Nephron progenitor cell (in vitro differentiated cells): ENCODE measurements around the gene LDHAL6B.
A peak's percentile ranks its signal among the peaks of the same experiment; 100 is the strongest.

ENCODE experiments used
- DNase-seq: peaks from one replicate; pipeline ENCODE4 v3.0.0; 2021
- H3K27ac Mint-ChIP-seq: 2 replicates; pipeline ENCODE4 v1.8.0; 2021; ENCODE audit warnings: mild to moderate bottlenecking, moderate library complexity, mixed read lengths
- H3K27me3 Mint-ChIP-seq: 2 replicates; pipeline ENCODE4 v1.8.0; 2021; ENCODE audit warnings: mild to moderate bottlenecking, low read depth, mixed read lengths; ENCODE audit not compliant: poor library complexity
- H3K36me3 Mint-ChIP-seq: 2 replicates; pipeline ENCODE4 v1.8.0; 2021; ENCODE audit warnings: low read depth, mixed read lengths
- H3K4me1 Mint-ChIP-seq: 2 replicates; pipeline ENCODE4 v1.8.0; 2021; ENCODE audit warnings: mixed read lengths
- H3K4me3 Mint-ChIP-seq: 2 replicates; pipeline ENCODE4 v1.8.0; 2021; ENCODE audit warnings: mild to moderate bottlenecking, moderate library complexity, mixed read lengths
- H3K9me3 Mint-ChIP-seq: 2 replicates; pipeline ENCODE4 v1.8.0; 2021; ENCODE audit warnings: mild to moderate bottlenecking, moderate library complexity, mixed read lengths
- TF ChIP-seq, protein P1 (sequence below): fragments of 200-600 bp; sonication (generic); IDR thresholded peaks from 2 replicates; pipeline ENCODE4 v1.5.0; 2021; ENCODE audit warnings: antibody characterized with exemption

The LDHAL6B gene

DNA sequence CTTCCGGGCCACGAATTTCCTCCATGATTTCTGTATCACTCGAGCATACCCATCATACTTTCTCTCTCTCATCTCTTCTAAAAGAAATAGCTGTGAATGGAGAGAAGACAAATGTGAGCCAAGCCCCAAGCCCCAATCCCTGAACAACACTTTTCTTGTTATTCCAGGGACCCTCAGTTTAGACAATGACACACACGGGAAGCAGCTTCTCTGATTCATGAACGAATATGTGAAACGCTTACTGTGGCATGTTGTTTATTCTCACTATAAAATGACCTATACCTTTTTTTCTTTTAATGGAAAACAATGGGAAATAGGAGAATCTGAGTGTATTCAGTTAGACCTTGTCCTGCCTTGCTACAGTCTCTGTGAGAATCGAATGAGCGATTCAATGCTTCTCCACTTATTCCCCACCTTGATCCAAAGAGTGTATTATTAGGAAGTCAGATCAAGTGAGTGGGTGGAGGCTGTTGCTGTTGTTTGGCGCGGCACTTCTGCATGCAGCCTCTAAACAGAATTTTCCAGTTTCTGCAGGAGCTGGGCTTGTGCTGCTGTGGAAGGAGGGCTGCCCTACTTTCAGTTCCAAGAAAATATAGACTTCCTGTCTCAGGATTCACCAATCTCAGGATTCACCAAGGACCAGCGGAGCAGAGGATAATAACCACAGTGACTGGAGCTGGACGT is 32.4 kb upstream of the LDHAL6B start:
- no peak overlapping the region for H3K27ac Mint-ChIP-seq
- TF ChIP-seq, protein P1, sequence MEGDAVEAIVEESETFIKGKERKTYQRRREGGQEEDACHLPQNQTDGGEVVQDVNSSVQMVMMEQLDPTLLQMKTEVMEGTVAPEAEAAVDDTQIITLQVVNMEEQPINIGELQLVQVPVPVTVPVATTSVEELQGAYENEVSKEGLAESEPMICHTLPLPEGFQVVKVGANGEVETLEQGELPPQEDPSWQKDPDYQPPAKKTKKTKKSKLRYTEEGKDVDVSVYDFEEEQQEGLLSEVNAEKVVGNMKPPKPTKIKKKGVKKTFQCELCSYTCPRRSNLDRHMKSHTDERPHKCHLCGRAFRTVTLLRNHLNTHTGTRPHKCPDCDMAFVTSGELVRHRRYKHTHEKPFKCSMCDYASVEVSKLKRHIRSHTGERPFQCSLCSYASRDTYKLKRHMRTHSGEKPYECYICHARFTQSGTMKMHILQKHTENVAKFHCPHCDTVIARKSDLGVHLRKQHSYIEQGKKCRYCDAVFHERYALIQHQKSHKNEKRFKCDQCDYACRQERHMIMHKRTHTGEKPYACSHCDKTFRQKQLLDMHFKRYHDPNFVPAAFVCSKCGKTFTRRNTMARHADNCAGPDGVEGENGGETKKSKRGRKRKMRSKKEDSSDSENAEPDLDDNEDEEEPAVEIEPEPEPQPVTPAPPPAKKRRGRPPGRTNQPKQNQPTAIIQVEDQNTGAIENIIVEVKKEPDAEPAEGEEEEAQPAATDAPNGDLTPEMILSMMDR, result no peak

DNA sequence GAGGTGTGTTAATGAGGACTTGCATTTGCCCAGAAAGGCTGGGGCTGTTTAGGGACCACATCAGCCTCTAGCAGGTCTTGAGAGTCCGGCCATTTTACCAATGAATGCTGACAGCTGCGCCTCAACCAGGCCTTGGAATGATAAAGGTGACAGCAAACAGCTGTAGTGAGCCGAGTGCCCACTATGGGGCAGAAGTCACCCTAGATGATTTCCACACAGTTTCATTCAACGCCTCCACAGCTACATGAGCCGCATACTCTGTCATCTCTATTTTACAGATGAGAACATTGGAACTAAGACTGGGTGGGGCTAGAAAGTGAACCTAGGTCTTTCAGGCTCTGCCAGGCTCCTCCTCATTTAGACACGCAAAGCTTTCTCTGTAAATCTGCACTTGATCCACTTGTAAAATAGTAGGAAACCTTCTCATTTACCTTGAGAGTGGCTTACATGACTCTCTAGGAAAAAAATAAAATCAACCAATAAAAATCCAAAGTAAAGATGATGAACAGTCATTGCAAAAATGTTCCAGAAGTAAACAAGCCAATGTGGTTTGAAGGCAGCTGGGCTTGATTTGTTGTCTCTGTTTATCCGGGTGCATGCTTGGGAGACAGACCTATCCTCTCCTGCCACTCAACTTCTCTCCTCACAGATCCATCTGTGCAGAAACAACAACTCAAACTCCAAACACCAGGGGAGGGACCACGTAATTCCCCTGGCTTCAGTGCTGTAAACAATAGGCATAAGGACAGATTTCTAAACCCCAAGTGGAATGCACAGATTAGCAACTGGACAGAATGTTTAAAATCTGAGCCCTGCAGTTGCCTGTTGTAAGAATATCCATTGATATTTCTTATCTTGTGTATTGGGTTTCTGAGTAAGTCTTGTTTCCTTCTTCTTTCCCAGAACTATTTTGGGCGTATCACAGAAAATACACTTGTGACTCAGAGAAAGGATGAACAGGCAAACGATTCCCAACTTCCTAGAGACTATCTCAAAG is 31.5 kb upstream of the LDHAL6B start:
- H3K36me3 Mint-ChIP-seq, result peaks cover 53% of the 10 kb centered on the region
- peaks cover 3% of the 10 kb centered on the region for H3K9me3 Mint-ChIP-seq
- no peak overlapping the region for H3K4me3 Mint-ChIP-seq
- no peaks in the 10 kb centered on the region for H3K27me3 Mint-ChIP-seq
- peaks cover 31% of the 10 kb centered on the region for H3K4me1 Mint-ChIP-seq
- TF ChIP-seq, protein P1, result peak; percentile 55
- peak; percentile 44 for DNase-seq
- peak overlapping the region; percentile 97 for H3K27ac Mint-ChIP-seq

More for the DNA sequence above, 32.4 kb upstream of the LDHAL6B start:
- no peak for DNase-seq
- Mint-ChIP-seq H3K9me3 (peaks cover 3% of the 10 kb centered on the region), H3K4me1 (peaks cover 32% of the 10 kb centered on the region), H3K27me3 (no peaks in the 10 kb centered on the region), H3K4me3 (no peak overlapping the region), H3K36me3 (peaks cover 58% of the 10 kb centered on the region)

DNA sequence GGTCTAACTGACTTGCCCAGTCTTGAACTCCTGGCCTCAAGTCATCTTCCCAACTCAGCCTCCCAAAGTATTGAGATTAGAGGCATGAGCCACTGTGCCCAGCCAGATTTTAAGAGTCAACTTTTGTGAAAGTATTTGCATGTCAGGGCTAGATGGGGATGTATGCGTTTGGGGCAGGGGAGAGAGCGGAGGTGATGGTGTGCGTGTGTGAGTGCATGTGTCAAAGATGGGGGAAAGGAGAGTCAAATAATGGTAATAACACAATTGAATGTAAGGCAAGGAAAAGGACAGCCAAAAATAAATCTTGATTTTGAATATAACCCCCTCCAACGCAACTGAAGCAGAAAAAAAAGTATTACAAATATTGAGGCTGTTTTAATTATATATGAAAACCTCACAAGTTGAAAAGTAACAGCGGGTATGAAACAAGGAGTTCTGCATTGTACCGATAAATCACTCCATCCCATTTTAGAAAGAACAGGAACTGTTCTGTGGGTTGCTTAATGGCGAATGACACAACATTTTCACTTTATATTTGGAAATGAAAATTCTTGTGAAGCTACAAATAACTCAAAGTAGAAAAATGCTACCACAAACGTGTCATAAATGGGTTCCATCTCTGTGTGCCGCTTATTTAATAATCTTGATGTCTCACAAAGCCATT is 29.9 kb upstream of the LDHAL6B start:
- Mint-ChIP-seq H3K36me3 (peaks cover 62% of the 10 kb centered on the region), H3K27me3 (no peaks in the 10 kb centered on the region), H3K4me1 (peaks cover 30% of the 10 kb centered on the region), H3K4me3 (no peak overlapping the region), H3K9me3 (peaks cover 10% of the 10 kb centered on the region), H3K27ac (peak overlapping the region; percentile 87)
- DNase-seq, result no peak
- TF ChIP-seq, protein P1, result no peak

DNA sequence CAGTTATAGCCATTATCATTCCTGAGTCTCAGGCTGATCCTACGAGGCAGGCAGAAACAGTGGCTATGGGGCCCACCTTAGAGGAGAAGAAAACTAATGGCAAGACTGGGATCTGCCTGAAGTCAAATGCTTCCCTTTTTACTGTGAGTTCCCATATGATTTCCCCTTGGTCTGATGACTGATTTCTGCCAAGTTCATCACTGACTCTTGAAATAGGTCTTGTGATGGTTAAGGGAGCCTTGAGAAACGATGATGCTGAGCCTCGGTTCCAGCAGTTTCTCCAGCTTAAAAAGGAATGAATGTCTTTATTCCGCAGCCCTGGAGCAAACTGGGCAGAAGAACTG is 29.4 kb upstream of the LDHAL6B start:
- H3K27me3 Mint-ChIP-seq, result no peaks in the 10 kb centered on the region
- DNase-seq, result no peak
- TF ChIP-seq, protein P1, result no peak
- H3K27ac Mint-ChIP-seq, result no peak overlapping the region
- H3K36me3 Mint-ChIP-seq, result peaks cover 64% of the 10 kb centered on the region
- H3K4me3 Mint-ChIP-seq, result no peak overlapping the region
- peaks cover 30% of the 10 kb centered on the region for H3K4me1 Mint-ChIP-seq
- peaks cover 15% of the 10 kb centered on the region for H3K9me3 Mint-ChIP-seq

DNA sequence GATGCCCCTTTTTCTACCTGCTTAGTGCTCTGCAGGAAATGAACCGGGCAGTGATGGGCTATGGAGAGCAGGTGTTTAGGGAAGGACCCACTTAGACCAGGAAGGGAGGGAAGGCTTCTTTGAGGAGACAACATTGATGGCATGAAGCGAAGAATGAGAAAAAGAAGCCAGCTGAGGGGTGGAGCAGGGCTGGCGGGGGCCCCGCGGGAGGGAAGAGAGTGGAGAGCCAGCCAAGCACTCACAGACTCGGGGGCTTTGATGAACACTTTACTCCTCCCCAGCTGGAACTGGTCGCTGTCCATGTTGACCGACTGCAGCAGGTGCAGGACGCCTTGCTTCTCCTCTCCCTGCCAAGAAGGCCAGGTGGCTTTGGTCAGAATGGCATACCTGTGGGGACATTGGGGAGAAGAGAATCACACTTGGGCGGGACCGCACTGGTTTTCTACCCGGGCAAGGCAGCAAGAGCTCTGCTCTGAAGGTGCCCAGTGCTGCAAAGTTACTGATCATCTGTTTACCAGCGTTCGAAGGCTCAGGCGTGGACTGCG is 28.4 kb upstream of the LDHAL6B start:
- Mint-ChIP-seq H3K4me1 (peaks cover 30% of the 10 kb centered on the region), H3K36me3 (peaks cover 69% of the 10 kb centered on the region), H3K4me3 (no peak overlapping the region), H3K27ac (no peak overlapping the region), H3K9me3 (peaks cover 24% of the 10 kb centered on the region), H3K27me3 (no peaks in the 10 kb centered on the region)
- TF ChIP-seq, protein P1, result no peak
- DNase-seq, result no peak
